Measurements from ENCODE around the gene C6orf132.
"Not testable (repeated sequence)": the region's sequence is repeated elsewhere in the genome, so short reads cannot be mapped to it uniquely, and the experiment has no call there.

The C6orf132 gene

GRCh38 chr6:42159431-42160024 lies 17.1 kb upstream of the C6orf132 start:
- no peak for DNase-seq (ENCODE audit: low read depth in 1 of 2, low spot score in 1 of 2)

- DNase-seq (ENCODE audit: low read depth in 1 of 2, low spot score in 1 of 2), result no peak
Measured at GRCh38 chr6:42158631-42159030, 16.2 kb upstream of the C6orf132 start.

GRCh38 chr6:42158011-42158410 lies 15.6 kb upstream of the C6orf132 start:
- DNase-seq (ENCODE audit: low read depth in 1 of 2, low spot score in 1 of 2), result no peak

- DNase-seq (ENCODE audit: low read depth in 1 of 2, low spot score in 1 of 2), result no peak
Measured at GRCh38 chr6:42156638-42157037, 14.2 kb upstream of the C6orf132 start.

- DNase-seq (ENCODE audit: low read depth in 1 of 2, low spot score in 1 of 2), result no peak
Measured at GRCh38 chr6:42155293-42155692, 12.9 kb upstream of the C6orf132 start.

GRCh38 chr6:42154461-42155209 lies 12.2 kb upstream of the C6orf132 start:
- DNase-seq (ENCODE audit: low read depth in 1 of 2, low spot score in 1 of 2), result no peak

GRCh38 chr6:42153921-42154320 lies 11.5 kb upstream of the C6orf132 start:
- no peak for DNase-seq (ENCODE audit: low read depth in 1 of 2, low spot score in 1 of 2)

GRCh38 chr6:42152528-42153213 lies 10.3 kb upstream of the C6orf132 start:
- not testable (repeated sequence) for DNase-seq (ENCODE audit: low read depth in 1 of 2, low spot score in 1 of 2)

GRCh38 chr6:42152024-42152423 lies 9.6 kb upstream of the C6orf132 start:
- DNase-seq (ENCODE audit: low read depth in 1 of 2, low spot score in 1 of 2), result no peak

GRCh38 chr6:42150254-42150653 lies 7.8 kb upstream of the C6orf132 start:
- DNase-seq (ENCODE audit: low read depth in 1 of 2, low spot score in 1 of 2), result no peak

GRCh38 chr6:42148058-42148457 lies 5.6 kb upstream of the C6orf132 start:
- DNase-seq (ENCODE audit: low read depth in 1 of 2, low spot score in 1 of 2), result no peak

GRCh38 chr6:42147138-42147562 lies 4.7 kb upstream of the C6orf132 start:
- DNase-seq (ENCODE audit: low read depth in 1 of 2, low spot score in 1 of 2), result no peak

- no peak for DNase-seq (ENCODE audit: low read depth in 1 of 2, low spot score in 1 of 2)
Measured at GRCh38 chr6:42141603-42142117, 760 bp downstream of the C6orf132 start.

GRCh38 chr6:42140756-42141602 lies 1.4 kb downstream of the C6orf132 start:
- no peak for DNase-seq (ENCODE audit: low read depth in 1 of 2, low spot score in 1 of 2)

GRCh38 chr6:42140032-42140431 lies 2.4 kb downstream of the C6orf132 start:
- no peak for DNase-seq (ENCODE audit: low read depth in 1 of 2, low spot score in 1 of 2)

- no peak for DNase-seq (ENCODE audit: low read depth in 1 of 2, low spot score in 1 of 2)
Measured at GRCh38 chr6:42138630-42139619, 3.5 kb downstream of the C6orf132 start.

- no peak for DNase-seq (ENCODE audit: low read depth in 1 of 2, low spot score in 1 of 2)
Measured at GRCh38 chr6:42138190-42138589, 4.2 kb downstream of the C6orf132 start.

GRCh38 chr6:42137194-42137753 lies 5.1 kb downstream of the C6orf132 start:
- DNase-seq (ENCODE audit: low read depth in 1 of 2, low spot score in 1 of 2), result no peak

- DNase-seq (ENCODE audit: low read depth in 1 of 2, low spot score in 1 of 2), result no peak
Measured at GRCh38 chr6:42136508-42137193, 5.8 kb downstream of the C6orf132 start.
